HG03521 (cell line): ENCODE results near the gene TMEM229B.

Experiments
- ATAC-seq: cut with Tn5 transposase; IDR thresholded peaks from one replicate; pipeline ENCODE4 v1.9.1; 2021; ENCODE audit warnings: mild to moderate bottlenecking, moderate library complexity; ENCODE audit not compliant: unreplicated experiment

The TMEM229B gene

DNA sequence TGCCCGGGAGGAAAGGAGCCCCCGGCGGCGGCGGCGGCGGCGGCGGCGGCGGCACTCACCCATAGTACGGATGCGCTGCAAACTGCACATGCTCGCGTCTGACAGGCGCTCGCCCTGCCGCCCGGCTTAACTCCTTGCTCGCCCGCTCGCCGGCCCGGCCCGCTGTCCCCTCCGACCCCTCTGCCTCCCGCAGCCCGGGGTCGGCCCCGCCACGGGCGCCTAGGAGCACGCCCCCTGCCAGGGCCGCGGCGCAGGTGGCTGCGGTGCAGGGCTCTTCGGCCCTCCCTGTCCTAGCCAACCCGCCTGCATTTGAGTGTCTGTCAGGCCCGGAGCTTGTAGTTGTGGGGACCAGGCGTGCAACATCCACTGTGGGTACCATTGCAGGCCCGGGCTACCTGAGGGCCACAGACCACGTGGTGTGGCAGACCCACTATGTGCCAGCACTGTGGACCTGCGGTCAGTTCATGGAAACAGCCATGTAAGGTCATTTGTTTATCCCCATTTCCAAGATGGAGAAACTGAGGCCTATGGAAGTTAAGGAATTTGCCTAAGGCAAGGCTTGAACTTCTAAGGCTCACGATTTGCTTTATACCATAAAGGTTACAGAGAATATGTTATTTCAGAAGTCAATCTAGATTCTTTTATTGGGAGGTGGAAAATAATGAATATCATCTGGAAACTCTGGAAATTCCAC lies 27.0 kb upstream of the TMEM229B start:
- ATAC-seq: peak; percentile 52

GRCh38 chr14:67514650-67515385 lies 26.3 kb upstream of the TMEM229B start:
- ATAC-seq: peak; percentile 22

- no peak for ATAC-seq
These were observed 25.7 kb upstream of the TMEM229B start for GRCh38 chr14:67514203-67514607.

GRCh38 chr14:67513631-67514108 lies 25.1 kb upstream of the TMEM229B start:
- no peak for ATAC-seq

DNA sequence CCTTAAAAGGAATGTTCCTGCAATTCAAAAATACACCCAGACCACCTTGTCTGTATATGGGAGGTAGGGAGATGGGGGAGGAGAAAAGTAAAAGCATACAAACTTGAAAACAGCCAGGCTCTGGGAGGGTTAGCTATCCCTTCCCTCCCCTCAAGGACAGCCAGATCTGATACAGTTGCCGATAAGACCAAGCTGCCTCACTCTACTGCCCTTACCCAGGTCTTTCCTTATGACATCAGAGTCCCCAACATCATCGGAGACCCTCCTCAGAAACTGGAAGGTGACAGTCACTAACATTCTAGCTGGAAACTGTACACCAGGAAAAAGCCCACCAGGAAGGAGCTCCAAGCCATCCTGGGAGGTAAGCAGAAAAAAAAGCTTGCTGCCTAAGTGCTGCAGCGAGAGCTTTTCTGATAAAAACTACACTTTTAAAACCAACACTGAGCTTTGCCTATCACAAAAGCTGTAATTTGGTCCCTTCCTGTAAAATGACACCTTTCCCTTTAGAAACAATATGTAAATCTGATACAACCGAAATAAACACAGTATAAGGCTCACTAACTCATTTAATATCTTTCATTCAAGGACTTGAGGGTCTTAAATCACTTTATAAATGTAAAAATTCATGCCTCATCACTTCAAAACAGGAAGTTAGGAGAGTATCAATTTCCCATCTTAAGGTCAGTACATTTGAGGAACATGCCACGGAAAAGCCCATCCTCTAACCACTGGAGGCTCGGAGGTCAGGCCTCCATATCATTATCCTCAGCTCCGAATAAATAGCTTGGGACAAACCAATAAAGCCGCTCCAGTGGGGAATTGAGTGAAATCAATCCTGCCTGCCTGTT lies 24.2 kb upstream of the TMEM229B start:
- no peak for ATAC-seq

- no peak for ATAC-seq
These were observed 22.3 kb upstream of the TMEM229B start for GRCh38 chr14:67510836-67511235.

GRCh38 chr14:67510121-67510520 lies 21.6 kb upstream of the TMEM229B start:
- ATAC-seq: no peak

- no peak for ATAC-seq
These were observed 20.4 kb upstream of the TMEM229B start for GRCh38 chr14:67508956-67509355.

DNA sequence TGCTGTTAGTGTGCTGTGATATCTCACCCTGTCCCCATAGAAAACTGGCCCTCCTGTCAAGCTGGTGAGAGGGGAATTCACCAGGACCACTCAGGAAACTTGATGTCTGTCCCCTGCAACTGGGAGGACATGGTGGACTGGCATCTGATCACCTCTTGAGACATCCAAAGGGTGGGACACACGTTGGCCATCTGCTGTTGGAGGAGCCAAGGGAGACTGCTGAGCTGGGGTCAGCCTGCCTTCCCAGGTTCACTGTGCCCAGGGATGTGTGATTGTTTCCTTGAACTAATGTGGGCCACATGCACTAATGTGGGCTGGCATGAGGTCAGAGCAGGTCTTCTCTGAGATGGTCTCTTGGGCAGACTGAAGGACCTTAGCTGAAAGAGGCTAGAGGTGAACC lies 16.7 kb upstream of the TMEM229B start:
- ATAC-seq: no peak

DNA sequence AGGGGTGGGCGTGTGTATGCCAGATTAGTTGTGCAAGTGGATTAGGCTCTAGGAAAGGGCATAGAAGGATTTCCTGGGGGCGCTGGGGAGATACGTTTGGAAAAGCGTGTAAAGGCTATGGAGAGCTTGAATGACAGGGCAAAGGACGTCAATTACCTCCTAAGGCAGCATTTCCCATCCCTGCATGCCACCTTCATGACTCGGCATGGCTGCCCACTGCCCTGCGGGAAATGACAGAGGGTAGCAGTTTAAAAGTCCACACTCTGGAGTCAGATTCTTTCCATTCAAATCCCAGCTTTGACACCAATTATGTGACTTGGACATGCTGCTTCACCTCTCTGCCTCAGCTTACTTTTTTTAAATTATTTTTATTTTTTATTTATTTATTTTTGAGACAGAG lies 14.8 kb upstream of the TMEM229B start:
- ATAC-seq: no peak

GRCh38 chr14:67502867-67503266 lies 14.3 kb upstream of the TMEM229B start:
- ATAC-seq: no peak

DNA sequence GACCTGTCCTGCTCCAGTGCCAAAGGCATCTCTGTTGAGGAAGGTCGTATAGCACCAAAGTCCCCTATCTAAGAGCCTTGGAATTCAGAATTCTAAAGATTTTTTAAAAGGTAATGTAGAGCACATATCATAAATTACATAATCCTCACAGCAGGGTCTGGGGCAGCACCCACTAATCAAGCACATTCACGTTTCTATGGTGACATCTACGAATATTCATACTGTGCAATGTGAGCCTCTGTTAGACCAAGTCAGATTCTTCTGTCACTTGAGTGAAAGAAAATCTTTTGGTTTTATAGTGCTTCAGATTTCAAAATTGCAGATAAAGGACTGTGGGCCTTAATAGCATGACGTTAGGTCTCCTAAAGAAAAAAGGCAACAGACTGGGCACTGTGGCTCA lies 13.1 kb upstream of the TMEM229B start:
- no peak for ATAC-seq

DNA sequence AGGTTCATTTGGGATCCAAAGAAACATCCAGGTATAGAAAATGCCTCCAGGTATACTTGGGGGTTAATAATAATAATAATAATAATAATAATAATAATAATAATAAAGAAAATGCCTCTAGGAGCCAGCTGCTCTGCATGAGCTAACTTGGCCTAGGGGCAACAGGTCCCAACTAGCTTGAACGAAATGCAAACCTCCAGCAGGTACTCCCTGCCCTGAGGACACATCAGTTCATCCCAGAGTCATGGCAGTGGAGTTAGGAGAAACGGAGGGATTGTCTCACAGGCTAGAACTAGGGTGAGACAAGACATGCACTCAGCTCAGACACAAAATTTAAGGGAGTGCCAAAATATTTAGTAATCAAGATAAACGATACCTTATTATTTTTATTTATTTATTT lies 12.5 kb upstream of the TMEM229B start:
- no peak for ATAC-seq

GRCh38 chr14:67497716-67498115 lies 9.2 kb upstream of the TMEM229B start:
- ATAC-seq: no peak

DNA sequence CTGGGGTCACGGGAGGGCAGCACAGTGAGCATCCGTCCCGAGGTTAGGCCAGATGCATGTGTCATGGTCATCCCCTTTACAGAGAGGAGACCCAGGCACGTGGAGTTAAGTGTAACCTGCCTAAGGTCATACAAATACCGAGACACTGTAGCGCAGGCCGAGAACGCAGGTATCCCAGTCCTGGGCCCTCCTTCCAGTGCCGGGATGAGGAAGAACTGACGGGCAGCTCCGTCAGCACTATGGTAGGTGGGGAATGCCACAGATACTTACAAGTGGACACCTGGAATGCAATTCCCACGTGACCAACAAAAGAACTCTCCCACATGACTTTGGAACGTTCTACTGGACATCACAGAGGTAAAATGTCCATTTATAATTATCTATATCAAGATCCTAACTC lies 8.7 kb upstream of the TMEM229B start:
- no peak for ATAC-seq

- no peak for ATAC-seq
These were observed 7.3 kb upstream of the TMEM229B start for GRCh38 chr14:67495827-67496226.

DNA sequence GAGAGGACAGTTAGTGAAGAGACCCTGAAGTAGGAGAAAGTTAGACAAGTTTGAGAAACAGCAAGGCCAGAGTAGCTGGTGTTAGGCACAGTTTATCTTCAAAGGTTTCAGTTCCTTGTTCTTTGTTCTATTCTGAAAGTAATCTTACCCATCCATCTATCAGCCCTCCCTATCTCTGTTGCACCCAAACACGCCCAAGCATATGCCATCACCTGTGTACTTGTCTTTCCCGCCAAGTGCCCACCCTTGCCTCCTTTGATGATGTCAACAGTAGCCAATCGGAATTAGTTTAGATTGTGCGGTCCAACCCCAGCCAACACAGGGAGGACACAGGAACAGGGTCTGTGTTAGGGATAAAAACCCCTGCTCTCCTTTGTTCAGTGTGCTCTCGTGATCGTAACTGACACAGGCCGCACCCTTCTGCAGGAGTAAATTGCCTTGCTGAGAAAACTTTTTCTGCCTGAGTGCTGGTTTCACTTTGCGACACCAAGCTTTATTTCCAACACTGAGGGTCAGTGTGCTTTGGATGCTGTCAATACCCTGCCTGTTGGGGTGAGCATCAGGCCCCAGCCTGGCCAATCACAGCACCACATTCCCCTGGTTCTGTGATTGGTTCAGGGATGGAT lies 4.7 kb upstream of the TMEM229B start:
- no peak for ATAC-seq

DNA sequence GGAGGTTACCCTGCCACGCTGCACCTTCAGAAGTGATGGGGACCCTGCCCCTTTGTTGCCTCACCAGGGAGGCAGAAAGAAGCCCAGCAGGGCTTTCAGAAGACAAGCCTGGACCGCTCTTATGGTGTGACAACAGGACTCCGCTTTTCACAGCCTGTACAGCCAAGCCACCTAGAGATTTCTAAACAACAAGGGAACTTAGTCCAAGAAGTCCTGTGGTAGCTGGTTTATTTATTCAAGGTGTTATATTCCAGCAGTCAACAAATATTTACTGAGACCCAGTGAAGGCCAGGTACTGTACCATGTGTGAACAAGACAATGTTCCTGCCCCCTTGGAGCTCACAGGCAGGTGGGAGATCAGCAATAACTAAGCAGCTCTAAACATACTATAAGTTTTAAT lies 4.0 kb upstream of the TMEM229B start:
- ATAC-seq: no peak

- no peak for ATAC-seq
These were observed 3.4 kb upstream of the TMEM229B start for GRCh38 chr14:67491741-67492507.

DNA sequence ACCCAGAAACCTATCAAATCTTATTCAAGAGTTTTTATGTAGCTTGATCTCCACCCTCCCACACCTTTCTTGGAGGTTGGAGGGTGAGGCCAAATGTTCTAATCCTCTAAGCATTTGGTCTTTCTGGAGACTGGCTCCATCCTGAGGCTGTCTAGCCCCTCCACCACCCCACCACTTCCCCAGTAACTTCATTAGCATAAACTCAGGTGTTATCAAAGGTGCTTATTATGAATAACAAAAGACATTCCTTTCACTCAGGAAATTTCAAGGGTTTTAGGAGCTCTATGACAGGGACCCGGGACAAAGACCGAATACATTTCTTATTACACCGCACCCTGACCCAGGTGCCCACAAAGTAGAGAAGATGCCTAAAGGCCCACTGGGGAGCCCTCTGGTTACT lies 2.8 kb upstream of the TMEM229B start:
- no peak for ATAC-seq
